ENCODE measurements around the gene PLAGL2. TPM values are rescaled to one million over a fixed set of nuclear protein-coding genes. Genes with fewer than 3 reads are reported as not detected.

The PLAGL2 gene
- total and polyA plus RNA-seq, 2 of the 4 experiments (the other 2 are of a cell fraction): 2.9 to 7.7 TPM

DNA sequence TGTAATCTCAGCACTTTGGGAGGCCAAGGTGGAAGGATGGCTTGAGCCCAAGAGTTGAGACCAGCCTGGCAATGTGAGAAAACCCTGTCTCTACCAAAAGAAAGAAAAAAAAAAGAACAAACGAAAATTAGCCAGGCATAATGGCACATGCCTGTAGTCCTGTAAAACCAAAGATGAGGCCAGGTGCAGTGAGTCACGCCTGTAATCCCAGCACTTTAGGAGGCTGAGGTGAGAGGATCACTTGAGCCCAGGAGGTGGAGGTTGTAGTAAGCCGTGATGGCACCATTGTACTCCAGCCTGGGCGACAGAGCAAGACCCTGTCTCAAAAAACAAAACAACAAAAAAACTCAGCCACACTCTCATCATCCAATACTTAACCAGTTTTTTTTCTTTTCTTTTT is 37.4 kb upstream of the PLAGL2 start:
- dilution Hi-C loops (cut with HindIII; ENCODE audit: low sequenced_read_pairs, unreplicated experiment): no loop called here
- Histone ChIP-seq H3K36me3 (ENCODE audit: control insufficient read depth, insufficient read depth, low read length) (no peaks in the 10 kb centered on the region), H2AK9ac (replicated peaks; ENCODE audit: low read depth, low read length, poor library complexity) (no peak overlapping the region), H4K20me1 (ENCODE audit: insufficient read depth, low read length) (no peaks in the 10 kb centered on the region), H2AFZ (replicated peaks; ENCODE audit: low read length, poor library complexity) (no peak overlapping the region), H3K18ac (ENCODE audit: low read depth, low read length) (no peak overlapping the region), H3K27ac (ENCODE audit: insufficient read depth, low read length) (no peak overlapping the region), H2BK5ac (ENCODE audit: low read depth, low read length, poor library complexity, severe bottlenecking) (no peak overlapping the region), H3K9ac (ENCODE audit: low read depth, low read length) (no peak overlapping the region), H4K8ac (ENCODE audit: low read depth in 2 of 2, low read length in 2 of 2) (no peak overlapping the region), H2BK120ac (ENCODE audit: low read depth, low read length) (no peak overlapping the region), H3K27me3 (ENCODE audit: control insufficient read depth, insufficient read depth, low read length) (no peaks in the 10 kb centered on the region), H3K9me3 (ENCODE audit: control insufficient read depth, insufficient read depth, low read length) (no peaks in the 10 kb centered on the region), H4K91ac (ENCODE audit: insufficient read depth, low read depth, low read length) (no peak overlapping the region), H3K9me1 (ENCODE audit: insufficient read depth, low read length) (no peaks in the 10 kb centered on the region), H3K4me3 (ENCODE audit: insufficient read depth, low read depth, low read length) (no peak overlapping the region), H3K14ac (replicated peaks; ENCODE audit: low read depth, low read length) (no peak overlapping the region), H3K56ac (ENCODE audit: extremely low read depth, insufficient read depth, low read length) (no peak overlapping the region), H2BK15ac (ENCODE audit: low read depth, low read length) (no peak overlapping the region), H3K4me2 (ENCODE audit: low read depth, low read length) (no peak overlapping the region), H3K4me1 (ENCODE audit: control insufficient read depth, insufficient read depth, low read length) (peaks cover 5% of the 10 kb centered on the region; the same call in 1 of the 2 replicates), H4K5ac (ENCODE audit: low read depth, low read length) (no peak overlapping the region), H2AK5ac (ENCODE audit: low read depth, low read length) (no peak overlapping the region), H2BK20ac (ENCODE audit: low read depth, low read length) (no peak overlapping the region), H3K79me1 (ENCODE audit: low read depth in 1 of 2, low read length in 2 of 2) (no peaks in the 10 kb centered on the region), H3K23ac (ENCODE audit: low read depth, low read length) (no peak overlapping the region), H3K4ac (ENCODE audit: low read depth, low read length) (no peak overlapping the region)
- intact Hi-C loops (cut with micrococcal nuclease): no loop called here
- no peak for ATAC-seq (ENCODE audit: low read depth)
- WGBS, 2 experiments (ENCODE audit: extremely low coverage in 2 of 2, insufficient read length in 1 of 2): no CpG with 5 or more reads among the region's 4 CpGs
- TF ChIP-seq NFE2L2 (IDR thresholded peaks at IDR 0.05; ENCODE audit: low read depth, low read length): no peak
- TF ChIP-seq CHD1 (IDR thresholded peaks at IDR 0.05; ENCODE audit: low read depth, low read length): no peak
- TF ChIP-seq, protein P1, sequence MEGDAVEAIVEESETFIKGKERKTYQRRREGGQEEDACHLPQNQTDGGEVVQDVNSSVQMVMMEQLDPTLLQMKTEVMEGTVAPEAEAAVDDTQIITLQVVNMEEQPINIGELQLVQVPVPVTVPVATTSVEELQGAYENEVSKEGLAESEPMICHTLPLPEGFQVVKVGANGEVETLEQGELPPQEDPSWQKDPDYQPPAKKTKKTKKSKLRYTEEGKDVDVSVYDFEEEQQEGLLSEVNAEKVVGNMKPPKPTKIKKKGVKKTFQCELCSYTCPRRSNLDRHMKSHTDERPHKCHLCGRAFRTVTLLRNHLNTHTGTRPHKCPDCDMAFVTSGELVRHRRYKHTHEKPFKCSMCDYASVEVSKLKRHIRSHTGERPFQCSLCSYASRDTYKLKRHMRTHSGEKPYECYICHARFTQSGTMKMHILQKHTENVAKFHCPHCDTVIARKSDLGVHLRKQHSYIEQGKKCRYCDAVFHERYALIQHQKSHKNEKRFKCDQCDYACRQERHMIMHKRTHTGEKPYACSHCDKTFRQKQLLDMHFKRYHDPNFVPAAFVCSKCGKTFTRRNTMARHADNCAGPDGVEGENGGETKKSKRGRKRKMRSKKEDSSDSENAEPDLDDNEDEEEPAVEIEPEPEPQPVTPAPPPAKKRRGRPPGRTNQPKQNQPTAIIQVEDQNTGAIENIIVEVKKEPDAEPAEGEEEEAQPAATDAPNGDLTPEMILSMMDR (conservative IDR thresholded peaks at IDR 0.05; ENCODE audit: low read depth, low read length): no peak
- TF ChIP-seq MAZ (IDR thresholded peaks at IDR 0.05; ENCODE audit: borderline replicate concordance, low read depth, low read length): no peak
- no peak for TF ChIP-seq FOS (IDR thresholded peaks at IDR 0.05; ENCODE audit: low read depth, low read length)
- TF ChIP-seq MXI1 (IDR thresholded peaks at IDR 0.05; ENCODE audit: borderline replicate concordance, low read depth, low read length): no peak
- no peak for TF ChIP-seq RCOR1 (IDR thresholded peaks at IDR 0.05; ENCODE audit: insufficient replicate concordance, low read length)
- TF ChIP-seq, protein P2, sequence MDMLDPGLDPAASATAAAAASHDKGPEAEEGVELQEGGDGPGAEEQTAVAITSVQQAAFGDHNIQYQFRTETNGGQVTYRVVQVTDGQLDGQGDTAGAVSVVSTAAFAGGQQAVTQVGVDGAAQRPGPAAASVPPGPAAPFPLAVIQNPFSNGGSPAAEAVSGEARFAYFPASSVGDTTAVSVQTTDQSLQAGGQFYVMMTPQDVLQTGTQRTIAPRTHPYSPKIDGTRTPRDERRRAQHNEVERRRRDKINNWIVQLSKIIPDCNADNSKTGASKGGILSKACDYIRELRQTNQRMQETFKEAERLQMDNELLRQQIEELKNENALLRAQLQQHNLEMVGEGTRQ (IDR thresholded peaks at IDR 0.05; ENCODE audit: low read depth, low read length): no peak
- no peak for TF ChIP-seq CEBPB (IDR thresholded peaks at IDR 0.05; ENCODE audit: low read depth, low read length)
- no peak for TF ChIP-seq POLR2A (IDR thresholded peaks at IDR 0.05; ENCODE audit: low read depth, low read length)
- CTCF ChIA-PET: no interaction called here
- POLR2A ChIA-PET (ENCODE audit: unreplicated experiment): no interaction called here
- in situ Hi-C loops (cut with MboI; ENCODE audit: low sequenced_read_pairs): no loop called here
- DNase-seq: no peak
- no TSS peak for BruUV-seq (replicated peaks)

Measured in IMR-90 (cell line).